AG09319 (cell line): Measurements from ENCODE around the gene RAD51C.
"Not testable (repeated sequence)": the region's sequence is repeated elsewhere in the genome, so short reads cannot be mapped to it uniquely, and the experiment has no call there.

ENCODE experiments used
- DNase-seq: peaks from one replicate; pipeline ENCODE4 v3.0.0-alpha.2; 2010; ENCODE audit warnings: low read depth; ENCODE audit errors: extremely low read depth
- TF ChIP-seq, protein P1 (sequence below): IDR thresholded peaks from 2 replicates; pipeline ENCODE4 v1.5.1; 2011; ENCODE audit warnings: low read depth, mild to moderate bottlenecking, inconsistent platforms, low read length, moderate library complexity

Gene RAD51C

DNA sequence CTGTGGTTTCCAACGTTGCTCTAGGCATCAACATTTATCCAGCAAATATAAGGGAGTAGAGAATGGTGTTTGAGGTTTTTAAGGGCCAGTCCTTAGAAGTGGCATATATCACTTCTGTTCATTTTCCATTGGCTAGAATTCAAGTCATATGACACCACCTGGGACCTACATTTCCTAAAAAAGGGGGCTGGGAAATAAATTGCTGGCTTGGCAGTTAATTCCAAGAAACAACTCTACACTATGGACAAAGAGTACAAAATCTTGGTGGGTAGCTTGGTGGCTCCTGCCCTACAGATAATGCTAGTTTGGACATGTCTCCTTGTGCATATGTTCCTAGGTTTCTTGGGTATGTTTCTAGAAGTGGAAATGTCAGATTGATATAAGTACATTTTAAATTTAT lies 70.9 kb downstream of the RAD51C start:
- TF ChIP-seq, protein P1, sequence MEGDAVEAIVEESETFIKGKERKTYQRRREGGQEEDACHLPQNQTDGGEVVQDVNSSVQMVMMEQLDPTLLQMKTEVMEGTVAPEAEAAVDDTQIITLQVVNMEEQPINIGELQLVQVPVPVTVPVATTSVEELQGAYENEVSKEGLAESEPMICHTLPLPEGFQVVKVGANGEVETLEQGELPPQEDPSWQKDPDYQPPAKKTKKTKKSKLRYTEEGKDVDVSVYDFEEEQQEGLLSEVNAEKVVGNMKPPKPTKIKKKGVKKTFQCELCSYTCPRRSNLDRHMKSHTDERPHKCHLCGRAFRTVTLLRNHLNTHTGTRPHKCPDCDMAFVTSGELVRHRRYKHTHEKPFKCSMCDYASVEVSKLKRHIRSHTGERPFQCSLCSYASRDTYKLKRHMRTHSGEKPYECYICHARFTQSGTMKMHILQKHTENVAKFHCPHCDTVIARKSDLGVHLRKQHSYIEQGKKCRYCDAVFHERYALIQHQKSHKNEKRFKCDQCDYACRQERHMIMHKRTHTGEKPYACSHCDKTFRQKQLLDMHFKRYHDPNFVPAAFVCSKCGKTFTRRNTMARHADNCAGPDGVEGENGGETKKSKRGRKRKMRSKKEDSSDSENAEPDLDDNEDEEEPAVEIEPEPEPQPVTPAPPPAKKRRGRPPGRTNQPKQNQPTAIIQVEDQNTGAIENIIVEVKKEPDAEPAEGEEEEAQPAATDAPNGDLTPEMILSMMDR = no peak
- DNase-seq = no peak

DNA sequence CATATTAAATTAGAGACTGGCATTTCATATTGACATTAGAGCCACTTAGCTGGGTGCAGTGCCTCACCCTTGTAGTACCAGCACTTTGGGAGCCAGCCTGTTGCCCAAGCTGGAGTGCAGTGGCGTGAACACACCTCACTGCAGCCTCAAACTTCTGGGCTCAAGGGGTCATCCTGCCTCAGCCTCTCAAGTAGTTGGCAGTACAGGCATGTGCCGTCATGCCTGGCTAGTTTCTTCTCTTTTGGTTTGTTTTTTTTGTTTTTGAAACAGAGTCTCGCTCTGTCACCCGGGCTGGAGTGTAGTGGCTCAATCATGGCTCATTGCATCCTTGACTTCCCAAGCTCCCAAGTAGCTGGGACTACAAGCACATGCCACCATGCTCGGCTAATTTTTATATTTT lies 72.0 kb downstream of the RAD51C start:
- DNase-seq = no peak
- TF ChIP-seq, protein P1 = no peak

DNA sequence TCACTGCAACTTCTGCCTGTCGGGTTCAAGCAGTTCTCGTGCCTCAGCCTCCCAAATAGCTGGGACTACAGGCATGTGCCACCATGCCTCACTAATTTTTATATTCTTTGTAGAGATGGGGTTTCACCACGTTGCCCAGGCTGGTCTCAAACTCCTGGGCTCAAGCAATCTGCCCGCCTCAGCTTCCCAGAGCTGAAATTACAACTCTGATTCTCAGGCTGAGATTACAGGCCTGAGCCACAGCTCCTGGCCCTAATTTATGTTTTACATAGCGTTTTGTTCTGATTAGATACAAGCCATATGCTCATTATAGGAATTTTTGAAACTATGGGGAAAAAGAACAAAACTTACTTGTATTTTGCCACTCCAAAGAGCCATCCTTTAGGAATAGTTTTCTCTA lies 86.1 kb downstream of the RAD51C start:
- not testable (repeated sequence) for DNase-seq

DNA sequence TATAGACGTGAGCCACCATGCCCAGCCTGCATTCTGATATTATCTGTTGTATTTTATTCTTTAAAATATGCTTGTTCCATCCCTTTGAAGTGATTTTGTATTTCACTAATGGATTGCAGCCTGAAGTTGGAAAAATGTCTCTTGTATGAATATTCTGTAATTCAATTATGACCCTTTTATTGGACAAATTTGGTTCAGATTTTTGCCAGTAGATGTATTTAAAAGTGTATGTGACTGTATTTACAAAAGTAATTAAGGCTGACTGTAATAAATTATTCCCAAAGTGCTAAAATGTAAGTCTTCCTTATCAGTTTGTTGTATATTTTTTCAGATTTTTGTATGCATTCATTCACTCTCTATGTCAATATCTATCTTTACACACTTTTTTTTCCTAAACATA lies 87.0 kb downstream of the RAD51C start:
- no peak for DNase-seq

DNA sequence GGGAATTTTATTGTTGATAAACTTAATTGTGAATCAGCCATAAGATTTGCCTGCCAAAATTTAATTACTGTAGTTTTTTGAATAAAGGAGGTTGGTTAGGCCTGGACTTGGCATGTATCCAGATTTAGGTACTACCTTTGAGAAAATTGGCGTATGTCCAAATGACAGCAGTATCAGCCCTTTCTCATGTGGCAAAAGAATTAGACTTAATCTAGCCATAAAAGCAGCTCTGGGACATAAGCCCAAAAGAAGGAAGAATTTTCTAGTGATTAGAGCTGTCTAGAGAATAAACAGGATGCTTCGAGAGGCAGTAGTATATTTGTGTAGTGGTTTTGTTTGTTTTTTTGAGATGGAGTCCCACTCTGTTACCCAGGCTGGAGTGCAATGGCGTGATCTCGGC lies 91.0 kb downstream of the RAD51C start:
- no peak for DNase-seq
- TF ChIP-seq, protein P1 = no peak

More for the DNA sequence above, 87.0 kb downstream of the RAD51C start:
- TF ChIP-seq, protein P1 = no peak

DNA sequence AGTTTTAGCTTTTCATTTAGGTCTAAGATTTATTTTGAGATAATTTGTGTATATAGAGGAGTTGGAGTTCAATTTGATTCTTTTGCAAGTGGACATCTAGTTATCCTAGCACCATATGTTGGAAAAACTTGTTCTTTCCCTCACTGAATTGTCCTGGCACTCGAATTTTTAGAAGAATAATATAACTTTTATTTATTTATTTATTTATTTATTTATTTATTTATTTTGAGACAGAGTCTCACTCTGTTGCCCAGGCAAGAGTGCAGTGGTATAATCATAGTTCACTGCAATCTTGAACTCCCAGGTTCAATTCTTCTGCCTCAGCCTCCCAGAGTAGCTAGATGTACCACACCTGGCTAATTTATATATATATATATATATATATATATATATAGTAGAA lies 92.7 kb downstream of the RAD51C start:
- TF ChIP-seq, protein P1 = no peak
- no peak for DNase-seq
